Suprapubic skin (tissue), 3 donors: Measurements from ENCODE around the gene TEKT4.

Experiments used
- POLR2AphosphoS5 ChIP-seq, 3 donors: sonication (generic); formaldehyde crosslinking; IDR thresholded peaks; one replicate each; pipeline ENCODE4 v1.6.1; 2017; ENCODE audit warnings: antibody characterized with exemption in 3 of 3
- TF ChIP-seq, protein P1 (sequence below), 2 donors: fragments of 200-600 bp in 1 of 2; fragments of 450-650 bp in 1 of 2; sonication (generic) in 1 of 2; IDR thresholded peaks; one replicate each; pipeline ENCODE4 v1.5.1; 2016 to 2019; ENCODE audit warnings: antibody characterized with exemption in 2 of 2, mild to moderate bottlenecking in 1 of 2, moderate library complexity in 1 of 2

- TF ChIP-seq POLR2AphosphoS5 (IDR thresholded peaks at IDR 0.05), result no peak
- TF ChIP-seq, protein P1, sequence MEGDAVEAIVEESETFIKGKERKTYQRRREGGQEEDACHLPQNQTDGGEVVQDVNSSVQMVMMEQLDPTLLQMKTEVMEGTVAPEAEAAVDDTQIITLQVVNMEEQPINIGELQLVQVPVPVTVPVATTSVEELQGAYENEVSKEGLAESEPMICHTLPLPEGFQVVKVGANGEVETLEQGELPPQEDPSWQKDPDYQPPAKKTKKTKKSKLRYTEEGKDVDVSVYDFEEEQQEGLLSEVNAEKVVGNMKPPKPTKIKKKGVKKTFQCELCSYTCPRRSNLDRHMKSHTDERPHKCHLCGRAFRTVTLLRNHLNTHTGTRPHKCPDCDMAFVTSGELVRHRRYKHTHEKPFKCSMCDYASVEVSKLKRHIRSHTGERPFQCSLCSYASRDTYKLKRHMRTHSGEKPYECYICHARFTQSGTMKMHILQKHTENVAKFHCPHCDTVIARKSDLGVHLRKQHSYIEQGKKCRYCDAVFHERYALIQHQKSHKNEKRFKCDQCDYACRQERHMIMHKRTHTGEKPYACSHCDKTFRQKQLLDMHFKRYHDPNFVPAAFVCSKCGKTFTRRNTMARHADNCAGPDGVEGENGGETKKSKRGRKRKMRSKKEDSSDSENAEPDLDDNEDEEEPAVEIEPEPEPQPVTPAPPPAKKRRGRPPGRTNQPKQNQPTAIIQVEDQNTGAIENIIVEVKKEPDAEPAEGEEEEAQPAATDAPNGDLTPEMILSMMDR (IDR thresholded peaks at IDR 0.05), result no peak
Observed at GRCh38 chr2:94872088-94872618, 923 bp downstream of the TEKT4 start.
